ENCODE results near the gene SLC16A12. TPM values are rescaled to one million over a fixed set of nuclear protein-coding genes. Genes with fewer than 3 reads are reported as not detected.
A peak's percentile ranks its signal among the peaks of the same experiment; 100 is the strongest.
"Not testable (repeated sequence)": the region's sequence is repeated elsewhere in the genome, so short reads cannot be mapped to it uniquely, and the experiment has no call there.

The SLC16A12 gene
- total RNA-seq, 1 experiment from 2014 or later, result 10.9 TPM

GRCh38 chr10:89412276-89412675, 123.1 kb downstream of the SLC16A12 start:
- peaks cover 11% of the 10 kb centered on the region for H3K4me1 Mint-ChIP-seq
- ATAC-seq; H3K4me3 Mint-ChIP-seq; CTCF ChIA-PET; DNase-seq (ENCODE audit: low spot score); H3K27ac Mint-ChIP-seq: not testable (repeated sequence)
- POLR2A ChIA-PET, result interaction anchor here (0.6 kb wide), 1 partner anchor 675 kb away, joined by 3 read pairs; no protein-coding TSS in a partner anchor
- H3K27me3 Mint-ChIP-seq (ENCODE audit: low read depth), result peaks cover 27% of the 10 kb centered on the region
- TF ChIP-seq NFYB (CRISPR knock-in tag; conservative IDR thresholded peaks at IDR 0.05; ENCODE audit: low read depth), result peak; percentile 30; the same call in 1 of the 2 replicates
- peaks cover 22% of the 10 kb centered on the region for H3K9me3 Mint-ChIP-seq
- H3K36me3 Mint-ChIP-seq, result peaks cover 15% of the 10 kb centered on the region

GRCh38 chr10:89411135-89411534, 124.3 kb downstream of the SLC16A12 start:
- H3K27ac Mint-ChIP-seq; ATAC-seq; POLR2A ChIA-PET; DNase-seq (ENCODE audit: low spot score); H3K4me3 Mint-ChIP-seq; CTCF ChIA-PET: not testable (repeated sequence)
- H3K4me1 Mint-ChIP-seq, result peaks cover 11% of the 10 kb centered on the region
- peaks cover 22% of the 10 kb centered on the region for H3K36me3 Mint-ChIP-seq
- peaks cover 22% of the 10 kb centered on the region for H3K27me3 Mint-ChIP-seq (ENCODE audit: low read depth)
- peaks cover 33% of the 10 kb centered on the region for H3K9me3 Mint-ChIP-seq

GRCh38 chr10:89410551-89410950, 124.8 kb downstream of the SLC16A12 start:
- peaks cover 11% of the 10 kb centered on the region for H3K4me1 Mint-ChIP-seq
- POLR2A ChIA-PET; CTCF ChIA-PET; DNase-seq (ENCODE audit: low spot score); ATAC-seq; H3K27ac Mint-ChIP-seq; H3K4me3 Mint-ChIP-seq: not testable (repeated sequence)
- peaks cover 17% of the 10 kb centered on the region for H3K27me3 Mint-ChIP-seq (ENCODE audit: low read depth)
- H3K9me3 Mint-ChIP-seq, result peaks cover 37% of the 10 kb centered on the region
- H3K36me3 Mint-ChIP-seq, result peaks cover 22% of the 10 kb centered on the region

GRCh38 chr10:89409282-89409681, 126.1 kb downstream of the SLC16A12 start:
- H3K27me3 Mint-ChIP-seq (ENCODE audit: low read depth); H3K4me3 Mint-ChIP-seq; POLR2A ChIA-PET; ATAC-seq; DNase-seq (ENCODE audit: low spot score); H3K4me1 Mint-ChIP-seq; CTCF ChIA-PET; H3K27ac Mint-ChIP-seq: not testable (repeated sequence)
- peaks cover 37% of the 10 kb centered on the region for H3K9me3 Mint-ChIP-seq
- peaks cover 22% of the 10 kb centered on the region for H3K36me3 Mint-ChIP-seq

- H3K4me1 Mint-ChIP-seq; H3K27ac Mint-ChIP-seq; ATAC-seq; DNase-seq (ENCODE audit: low spot score); H3K27me3 Mint-ChIP-seq (ENCODE audit: low read depth); POLR2A ChIA-PET; CTCF ChIA-PET; H3K4me3 Mint-ChIP-seq: not testable (repeated sequence)
- peaks cover 22% of the 10 kb centered on the region for H3K36me3 Mint-ChIP-seq
- peaks cover 37% of the 10 kb centered on the region for H3K9me3 Mint-ChIP-seq
Measured at GRCh38 chr10:89407792-89408191, 127.6 kb downstream of the SLC16A12 start.

GRCh38 chr10:89406178-89406577, 129.2 kb downstream of the SLC16A12 start:
- H3K27ac Mint-ChIP-seq; H3K4me1 Mint-ChIP-seq; POLR2A ChIA-PET; DNase-seq (ENCODE audit: low spot score); H3K4me3 Mint-ChIP-seq; ATAC-seq; H3K27me3 Mint-ChIP-seq (ENCODE audit: low read depth): not testable (repeated sequence)
- peak; percentile 44; the same call in 1 of the 2 replicates for TF ChIP-seq NFYB (CRISPR knock-in tag; conservative IDR thresholded peaks at IDR 0.05; ENCODE audit: low read depth)
- CTCF ChIA-PET, result interaction anchor here (0.6 kb wide), 1 partner anchor 28 kb away, joined by 3 read pairs; no protein-coding TSS in a partner anchor
- Mint-ChIP-seq H3K9me3 (peaks cover 22% of the 10 kb centered on the region), H3K36me3 (peaks cover 11% of the 10 kb centered on the region)

GRCh38 chr10:89404104-89405047, 131.0 kb downstream of the SLC16A12 start:
- Mint-ChIP-seq H3K27me3 (ENCODE audit: low read depth) (no peaks in the 10 kb centered on the region), H3K36me3 (peaks cover 12% of the 10 kb centered on the region), H3K4me3 (no peak overlapping the region), H3K4me1 (no peaks in the 10 kb centered on the region), H3K9me3 (peaks cover 23% of the 10 kb centered on the region), H3K27ac (no peak overlapping the region)
- DNase-seq (ENCODE audit: low spot score), result no peak
- CTCF ChIA-PET, result interaction anchor here (0.9 kb wide), 1 partner anchor 14 kb away, joined by 3 read pairs; no protein-coding TSS in a partner anchor
- no peak for ATAC-seq
- POLR2A ChIA-PET, result interaction anchor here (0.6 kb wide), 1 partner anchor 417 kb away, joined by 3 read pairs; no protein-coding TSS in a partner anchor
- TF ChIP-seq PRDM15 (CRISPR knock-in tag; IDR thresholded peaks at IDR 0.05), result no peak
- no peak for TF ChIP-seq CTCF (IDR thresholded peaks at IDR 0.05)
- TF ChIP-seq ZNF263 (CRISPR knock-in tag; IDR thresholded peaks at IDR 0.05; ENCODE audit: low read depth), result no peak
- no peak for TF ChIP-seq ZNF396 (CRISPR knock-in tag; IDR thresholded peaks at IDR 0.05; ENCODE audit: borderline replicate concordance)
- TF ChIP-seq OVOL2 (CRISPR knock-in tag; IDR thresholded peaks at IDR 0.05; ENCODE audit: borderline replicate concordance), result no peak
- no peak for TF ChIP-seq ZBTB21 (CRISPR knock-in tag; IDR thresholded peaks at IDR 0.05; ENCODE audit: borderline replicate concordance)
- no peak for TF ChIP-seq ZNF512 (CRISPR knock-in tag; IDR thresholded peaks at IDR 0.05; ENCODE audit: borderline replicate concordance)
- no peak for TF ChIP-seq SP1 (CRISPR knock-in tag; conservative IDR thresholded peaks at IDR 0.05)
